Measurements from ENCODE around the gene GTSF1L. TPM values are rescaled to one million over a fixed set of nuclear protein-coding genes. Genes with fewer than 3 reads are reported as not detected.
"Not testable (repeated sequence)": the region's sequence is repeated elsewhere in the genome, so short reads cannot be mapped to it uniquely, and the experiment has no call there.

Gene GTSF1L
- total RNA-seq, 2 donors from 2014 or later = not detected

DNA sequence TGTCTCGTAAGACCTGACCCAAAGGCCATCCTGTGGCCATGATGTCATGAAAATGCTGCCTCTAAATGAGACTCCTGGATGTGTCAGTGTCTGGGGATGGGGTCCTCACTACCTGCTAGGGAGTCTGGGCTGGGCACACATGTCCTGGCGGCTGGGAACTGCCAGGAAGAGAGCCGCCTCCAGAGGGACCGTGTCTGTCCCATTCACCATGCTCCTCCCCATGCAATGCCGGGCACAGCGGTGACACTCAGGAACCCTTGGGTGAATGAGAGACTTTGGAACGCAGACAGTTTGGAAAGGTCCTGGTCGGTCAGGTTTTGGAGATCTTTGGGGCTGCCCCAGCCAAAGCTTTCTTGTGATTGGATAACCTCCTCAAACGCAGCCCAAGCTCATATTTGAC lies 40.1 kb upstream of the GTSF1L start:
- TF ChIP-seq, protein P1, sequence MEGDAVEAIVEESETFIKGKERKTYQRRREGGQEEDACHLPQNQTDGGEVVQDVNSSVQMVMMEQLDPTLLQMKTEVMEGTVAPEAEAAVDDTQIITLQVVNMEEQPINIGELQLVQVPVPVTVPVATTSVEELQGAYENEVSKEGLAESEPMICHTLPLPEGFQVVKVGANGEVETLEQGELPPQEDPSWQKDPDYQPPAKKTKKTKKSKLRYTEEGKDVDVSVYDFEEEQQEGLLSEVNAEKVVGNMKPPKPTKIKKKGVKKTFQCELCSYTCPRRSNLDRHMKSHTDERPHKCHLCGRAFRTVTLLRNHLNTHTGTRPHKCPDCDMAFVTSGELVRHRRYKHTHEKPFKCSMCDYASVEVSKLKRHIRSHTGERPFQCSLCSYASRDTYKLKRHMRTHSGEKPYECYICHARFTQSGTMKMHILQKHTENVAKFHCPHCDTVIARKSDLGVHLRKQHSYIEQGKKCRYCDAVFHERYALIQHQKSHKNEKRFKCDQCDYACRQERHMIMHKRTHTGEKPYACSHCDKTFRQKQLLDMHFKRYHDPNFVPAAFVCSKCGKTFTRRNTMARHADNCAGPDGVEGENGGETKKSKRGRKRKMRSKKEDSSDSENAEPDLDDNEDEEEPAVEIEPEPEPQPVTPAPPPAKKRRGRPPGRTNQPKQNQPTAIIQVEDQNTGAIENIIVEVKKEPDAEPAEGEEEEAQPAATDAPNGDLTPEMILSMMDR (IDR thresholded peaks at IDR 0.05) = no peak
- intact Hi-C loops (cut with DNase I) = no loop called here
- no peaks in the 10 kb centered on the region for H3K27me3 ChIP-seq

DNA sequence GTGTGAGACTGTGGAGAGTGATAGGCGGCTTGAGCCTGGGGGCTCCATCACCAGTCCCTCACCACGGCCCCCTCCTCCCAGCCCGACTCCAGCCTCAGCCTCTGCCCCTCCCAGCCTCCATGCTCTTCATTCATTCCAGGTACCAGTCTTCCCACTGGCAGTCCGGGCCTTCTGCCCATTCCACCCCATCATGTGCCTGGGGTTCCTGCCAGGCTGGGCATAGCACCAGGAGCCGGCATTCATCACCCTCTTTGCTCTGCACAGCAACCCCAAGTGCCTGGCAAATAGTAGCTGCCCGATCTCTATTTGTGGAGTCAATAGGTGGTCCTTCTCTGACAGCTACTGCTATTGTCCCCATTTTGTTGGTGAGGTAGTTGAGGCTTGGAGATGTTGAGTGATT lies 39.6 kb upstream of the GTSF1L start:
- TF ChIP-seq, protein P1 (IDR thresholded peaks at IDR 0.05) = no peak
- Histone ChIP-seq H3K36me3 (no peaks in the 10 kb centered on the region), H3K9ac (ENCODE audit: low read depth in 2 of 2, low read length in 2 of 2) (no peak overlapping the region), H3K4me1 (no peaks in the 10 kb centered on the region), H3K27ac (no peak overlapping the region), H3K27me3 (no peaks in the 10 kb centered on the region), H3K4me3 (no peak overlapping the region), H3K9me3 (no peaks in the 10 kb centered on the region)
- no peak for DNase-seq
- intact Hi-C loops (cut with DNase I) = no loop called here

More for the DNA sequence above, 40.1 kb upstream of the GTSF1L start:
- no peak overlapping the region for H3K4me3 ChIP-seq
- no peaks in the 10 kb centered on the region for H3K9me3 ChIP-seq
- H3K36me3 ChIP-seq = no peaks in the 10 kb centered on the region
- H3K9ac ChIP-seq (ENCODE audit: low read depth in 2 of 2, low read length in 2 of 2) = no peak overlapping the region
- no peak overlapping the region for H3K27ac ChIP-seq
- DNase-seq = no peak
- no peaks in the 10 kb centered on the region for H3K4me1 ChIP-seq

DNA sequence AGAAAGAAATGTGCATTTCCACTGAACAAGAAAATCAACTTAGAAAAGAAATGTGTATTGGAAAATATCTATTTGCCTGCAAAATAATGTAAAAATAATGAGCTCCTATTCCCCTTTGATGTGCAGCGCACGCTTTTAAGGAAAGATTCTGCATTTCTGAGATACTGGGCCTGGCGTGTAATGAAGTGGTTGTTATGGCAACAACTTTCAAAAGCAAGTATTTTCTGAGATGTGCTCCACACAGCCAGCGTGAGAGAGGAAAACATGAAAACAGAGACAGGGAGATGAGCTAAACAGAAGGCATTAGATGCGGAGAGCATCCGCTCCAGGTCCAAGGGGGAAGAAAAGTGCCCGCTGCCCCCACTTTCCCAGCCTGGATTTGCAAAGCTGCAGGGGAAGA lies 39.1 kb upstream of the GTSF1L start:
- Histone ChIP-seq H3K27me3 (no peaks in the 10 kb centered on the region), H3K9me3 (no peaks in the 10 kb centered on the region), H3K9ac (ENCODE audit: low read depth in 2 of 2, low read length in 2 of 2) (no peak overlapping the region), H3K36me3 (no peaks in the 10 kb centered on the region), H3K4me1 (no peaks in the 10 kb centered on the region), H3K4me3 (no peak overlapping the region), H3K27ac (no peak overlapping the region)
- TF ChIP-seq, protein P1 (IDR thresholded peaks at IDR 0.05) = no peak
- no peak for DNase-seq
- intact Hi-C loops (cut with DNase I) = no loop called here

DNA sequence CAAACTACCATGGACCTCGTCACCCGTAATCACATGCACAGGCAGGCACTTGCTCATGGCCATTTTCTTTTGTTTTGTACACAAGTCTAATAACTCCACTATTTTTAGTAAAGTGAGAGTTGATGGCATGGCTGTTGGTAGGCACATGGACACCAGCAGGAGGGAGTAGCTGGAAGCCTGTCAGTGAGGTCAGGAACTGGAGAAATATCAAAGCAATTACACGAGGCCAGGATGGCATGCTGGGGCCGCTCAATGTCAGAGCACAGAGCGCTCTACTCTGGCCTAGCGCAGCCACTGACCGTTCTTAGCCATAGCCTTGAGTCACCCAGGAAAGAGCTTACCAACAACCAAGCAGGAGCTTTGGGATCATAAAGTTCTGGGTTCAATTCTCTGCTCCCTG lies 36.1 kb upstream of the GTSF1L start:
- no peaks in the 10 kb centered on the region for H3K9me3 ChIP-seq
- H3K36me3 ChIP-seq = no peaks in the 10 kb centered on the region
- intact Hi-C loops (cut with DNase I) = no loop called here
- H3K4me1 ChIP-seq = no peaks in the 10 kb centered on the region
- H3K4me3 ChIP-seq = no peak overlapping the region
- no peaks in the 10 kb centered on the region for H3K27me3 ChIP-seq
- no peak for DNase-seq
- TF ChIP-seq, protein P1 (IDR thresholded peaks at IDR 0.05) = no peak
- H3K9ac ChIP-seq (ENCODE audit: low read depth in 2 of 2, low read length in 2 of 2) = no peak overlapping the region
- no peak overlapping the region for H3K27ac ChIP-seq

DNA sequence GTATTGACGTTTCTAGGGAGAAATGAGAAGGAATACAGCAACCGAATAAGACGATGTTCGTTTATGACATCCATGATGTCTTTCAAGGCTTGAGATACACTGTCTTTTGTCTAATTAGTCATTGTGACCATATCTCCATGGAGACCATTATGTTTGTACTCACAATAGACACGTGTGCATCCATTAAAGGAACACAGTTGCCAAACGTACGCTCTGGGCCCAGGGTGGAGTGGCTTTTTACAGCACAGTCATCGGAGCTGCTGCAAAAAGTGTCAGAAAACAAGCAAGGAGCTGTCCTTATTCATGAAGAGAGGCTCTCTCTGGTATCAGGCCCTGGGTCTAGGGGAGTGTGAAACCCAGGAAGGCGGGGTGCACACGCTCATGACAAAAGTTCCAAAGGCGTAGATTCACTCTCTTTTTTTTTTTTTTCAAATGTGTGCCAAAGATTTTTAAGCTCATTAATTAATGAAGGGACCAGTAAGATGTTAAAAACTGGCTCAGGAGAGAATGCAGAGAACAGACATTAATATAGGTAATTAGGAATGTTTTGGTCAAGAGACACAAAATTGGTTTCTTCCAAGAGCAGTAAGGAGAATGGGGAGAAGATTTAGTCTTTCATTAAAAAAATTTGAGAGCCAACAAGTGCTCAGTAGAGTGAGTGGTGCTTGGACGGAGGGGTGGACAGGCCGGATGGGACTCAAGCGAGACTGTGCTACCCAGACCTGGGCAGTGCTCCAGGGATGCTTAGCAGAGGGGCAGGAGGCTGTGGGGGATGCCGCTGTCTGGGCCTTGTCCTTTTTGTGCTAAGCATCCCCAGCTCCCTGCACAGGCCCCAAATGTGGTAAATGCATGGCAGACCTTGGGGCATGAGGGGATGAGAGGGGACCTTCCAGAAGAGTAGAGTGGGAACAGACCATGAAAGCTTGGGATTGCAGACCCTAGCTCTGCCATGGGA lies 34.9 kb upstream of the GTSF1L start:
- TF ChIP-seq, protein P1 (IDR thresholded peaks at IDR 0.05) = no peak
- Histone ChIP-seq H3K36me3 (no peaks in the 10 kb centered on the region), H3K4me3 (no peak overlapping the region), H3K9ac (ENCODE audit: low read depth in 2 of 2, low read length in 2 of 2) (no peak overlapping the region), H3K4me1 (no peaks in the 10 kb centered on the region), H3K9me3 (no peaks in the 10 kb centered on the region), H3K27me3 (no peaks in the 10 kb centered on the region), H3K27ac (no peak overlapping the region)
- intact Hi-C loops (cut with DNase I) = no loop called here
- DNase-seq = no peak

DNA sequence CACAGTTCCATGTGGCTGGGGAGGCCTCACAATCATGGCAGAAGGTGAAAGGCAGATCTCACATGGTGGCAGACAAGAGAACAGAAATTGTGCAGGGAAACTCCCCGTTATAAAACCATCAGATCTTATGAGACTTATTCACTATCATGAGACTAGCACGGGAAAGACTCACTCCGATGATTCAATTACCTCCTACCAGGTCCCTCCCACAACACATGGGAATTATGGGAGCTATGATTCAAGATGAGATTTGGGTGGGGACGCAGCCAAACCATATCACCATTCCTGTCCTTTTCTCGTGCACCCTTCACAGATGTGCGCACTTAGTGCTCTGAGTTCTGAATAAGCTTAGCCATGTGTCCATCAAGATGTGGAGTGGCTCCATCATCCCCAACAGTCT lies 31.1 kb upstream of the GTSF1L start:
- intact Hi-C loops (cut with DNase I) = loop anchor here (10.0 kb wide), 1 partner anchor 427 kb away; the partner anchor contains the start of gene JPH2
- DNase-seq; H3K27me3 ChIP-seq; H3K9ac ChIP-seq (ENCODE audit: low read depth in 2 of 2, low read length in 2 of 2); H3K36me3 ChIP-seq; H3K4me1 ChIP-seq; H3K27ac ChIP-seq; H3K4me3 ChIP-seq; H3K9me3 ChIP-seq: not testable (repeated sequence)

Measured in colonic mucosa (tissue), 4 donors.